ENCODE measurements around the gene CCDC51.

The CCDC51 gene

DNA sequence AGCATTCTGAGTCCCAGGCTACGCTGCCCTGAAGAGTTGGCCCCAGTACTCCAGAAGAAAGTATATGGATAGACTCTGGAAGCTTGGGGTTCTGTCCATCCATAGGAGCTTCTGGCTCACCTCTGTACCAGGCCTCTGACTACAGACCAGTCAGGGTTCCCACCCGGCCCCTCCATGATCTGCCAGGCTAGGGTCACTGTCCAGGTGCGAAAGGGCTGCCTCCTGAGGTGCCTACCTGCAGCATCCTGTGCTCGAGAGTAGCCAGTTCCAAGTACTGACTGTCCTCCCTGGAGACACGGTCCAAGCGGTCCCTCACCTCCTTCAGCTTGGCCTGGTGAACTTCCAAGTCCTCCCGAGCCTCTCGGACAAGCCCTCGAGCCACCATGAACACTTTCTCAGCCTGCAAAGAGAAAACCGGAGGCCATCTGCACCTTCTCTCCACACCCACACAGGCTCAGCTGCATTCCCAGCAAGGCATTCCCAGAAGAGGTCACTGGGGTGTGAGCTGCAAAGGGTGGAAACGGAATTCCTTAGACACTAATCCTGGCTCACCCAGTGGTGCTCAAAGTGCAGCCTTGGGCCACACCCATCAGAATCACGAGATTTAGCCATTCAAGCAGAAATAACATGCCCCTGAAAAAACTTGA, 6.3 kb downstream of the CCDC51 start:
- no peak overlapping the region for H3K27ac ChIP-seq
- H2AFZ ChIP-seq = no peak overlapping the region
- H3K27me3 ChIP-seq (ENCODE audit: control insufficient read depth, insufficient read depth, low read length) = no peaks in the 10 kb centered on the region
- H3K4me3 ChIP-seq (ENCODE audit: low read depth, low read length) = no peak overlapping the region
- no peaks in the 10 kb centered on the region for H3K36me3 ChIP-seq (ENCODE audit: control insufficient read depth, insufficient read depth, low read length)
- no peak for TF ChIP-seq CTCF (IDR thresholded peaks at IDR 0.05)
- H3K79me2 ChIP-seq = peaks cover 11% of the 10 kb centered on the region
- peaks cover 14% of the 10 kb centered on the region for H3K4me1 ChIP-seq
- H3K9me3 ChIP-seq (ENCODE audit: control insufficient read depth, low read length) = no peaks in the 10 kb centered on the region
- no peak overlapping the region for H3K9ac ChIP-seq
- no peak overlapping the region for H3K4me2 ChIP-seq (ENCODE audit: low read length)

- no peak overlapping the region for H3K4me3 ChIP-seq (ENCODE audit: low read depth, low read length)
- H3K27ac ChIP-seq = no peak overlapping the region
- no peak for TF ChIP-seq CTCF (IDR thresholded peaks at IDR 0.05)
- peaks cover 21% of the 10 kb centered on the region for H3K4me1 ChIP-seq
- no peak overlapping the region for H2AFZ ChIP-seq
- no peaks in the 10 kb centered on the region for H3K27me3 ChIP-seq (ENCODE audit: control insufficient read depth, insufficient read depth, low read length)
- no peak overlapping the region for H3K4me2 ChIP-seq (ENCODE audit: low read length)
- no peaks in the 10 kb centered on the region for H3K36me3 ChIP-seq (ENCODE audit: control insufficient read depth, insufficient read depth, low read length)
- no peaks in the 10 kb centered on the region for H3K9me3 ChIP-seq (ENCODE audit: control insufficient read depth, low read length)
- H3K9ac ChIP-seq = no peak overlapping the region
- H3K79me2 ChIP-seq = peaks cover 11% of the 10 kb centered on the region
Measured at GRCh38 chr3:48432411-48433371, 7.2 kb downstream of the CCDC51 start.

DNA sequence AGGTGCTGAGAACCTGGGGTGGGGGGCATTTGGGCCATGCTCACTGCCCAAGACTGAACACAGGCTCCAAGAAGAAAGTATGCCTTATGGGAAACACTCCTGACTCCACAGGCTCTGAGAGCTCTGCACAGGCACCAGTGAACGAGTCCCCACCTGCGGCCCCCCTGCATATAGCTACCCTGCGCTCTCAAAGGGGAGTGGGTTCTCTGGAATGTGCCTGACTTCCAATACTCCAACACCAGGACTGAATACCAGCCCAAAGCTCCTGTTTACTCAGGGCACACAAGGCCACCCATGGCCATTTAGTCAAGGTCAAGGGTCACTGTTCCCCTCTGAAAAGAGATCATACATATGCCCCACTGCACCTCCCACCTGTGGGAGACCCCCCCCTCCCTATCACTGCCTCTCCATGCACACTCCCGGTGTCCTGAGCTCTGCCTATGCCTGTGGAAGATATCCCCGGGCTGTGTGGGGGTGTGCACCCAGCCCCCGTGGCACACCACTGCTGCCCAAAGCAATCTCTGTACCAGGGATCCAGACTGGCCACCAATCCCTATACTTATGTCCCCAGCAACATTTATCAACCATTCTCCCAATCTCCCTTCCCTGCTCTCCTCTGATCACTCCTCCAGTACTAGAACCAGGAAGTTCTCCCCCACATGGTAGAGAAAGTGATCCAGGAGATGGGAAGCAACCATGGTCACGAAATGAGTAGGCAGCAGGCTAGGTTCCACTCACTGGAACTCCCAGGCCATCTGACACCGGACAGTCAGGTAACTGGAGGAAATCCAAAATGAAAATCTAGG, 8.5 kb downstream of the CCDC51 start:
- Histone ChIP-seq H3K4me2 (ENCODE audit: low read length) (no peak overlapping the region), H3K4me3 (ENCODE audit: low read depth, low read length) (no peak overlapping the region), H3K79me2 (peaks cover 11% of the 10 kb centered on the region), H3K27ac (peak overlapping the region; percentile 40), H3K27me3 (ENCODE audit: control insufficient read depth, insufficient read depth, low read length) (no peaks in the 10 kb centered on the region), H3K9ac (no peak overlapping the region), H2AFZ (no peak overlapping the region), H3K4me1 (peaks cover 33% of the 10 kb centered on the region), H3K36me3 (ENCODE audit: control insufficient read depth, insufficient read depth, low read length) (no peaks in the 10 kb centered on the region), H3K9me3 (ENCODE audit: control insufficient read depth, low read length) (no peaks in the 10 kb centered on the region)
- TF ChIP-seq CTCF (IDR thresholded peaks at IDR 0.05) = no peak

DNA sequence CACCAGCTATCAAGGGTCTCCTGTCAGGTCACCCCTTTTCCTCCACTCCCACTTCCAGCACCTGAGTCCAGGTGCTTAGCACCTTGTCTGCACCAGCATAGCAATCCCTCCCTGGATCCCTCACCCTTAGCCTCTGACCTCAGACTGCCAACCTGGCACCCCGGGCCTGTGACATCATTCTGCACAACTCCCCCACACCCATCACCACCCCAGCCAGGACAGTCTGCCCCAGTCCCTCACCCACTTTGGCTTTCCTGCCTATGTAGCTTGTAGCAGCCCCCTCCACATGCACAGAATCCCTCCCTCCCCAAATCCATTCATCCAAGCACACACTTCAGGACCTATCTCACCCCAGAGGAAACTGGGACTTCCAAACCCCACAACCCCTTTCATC, 9.2 kb downstream of the CCDC51 start:
- Histone ChIP-seq H3K4me3 (ENCODE audit: low read depth, low read length) (no peak overlapping the region), H3K27ac (no peak overlapping the region), H3K36me3 (ENCODE audit: control insufficient read depth, insufficient read depth, low read length) (no peaks in the 10 kb centered on the region), H3K9me3 (ENCODE audit: control insufficient read depth, low read length) (no peaks in the 10 kb centered on the region), H2AFZ (peak overlapping the region; percentile 94), H3K79me2 (peaks cover 8% of the 10 kb centered on the region), H3K4me1 (peaks cover 39% of the 10 kb centered on the region), H3K27me3 (ENCODE audit: control insufficient read depth, insufficient read depth, low read length) (no peaks in the 10 kb centered on the region), H3K4me2 (ENCODE audit: low read length) (no peak overlapping the region), H3K9ac (no peak overlapping the region)
- TF ChIP-seq CTCF (IDR thresholded peaks at IDR 0.05) = no peak

Data from parathyroid adenoma (tissue), 2 donors.